ENCODE measurements around the gene HYAL3.

The HYAL3 gene

GRCh38 chr3:50327943-50328691, 28.9 kb upstream of the HYAL3 start, which contains the start of gene TUSC2:
TUSC2 (minus strand) TSS chr3:50328223; CDS start chr3:50328099, 124 bp downstream.
- DNase-seq = peak; percentile 98

- DNase-seq = no peak
Measured at GRCh38 chr3:50327129-50327528, 27.9 kb upstream of the HYAL3 start.

- DNase-seq = no peak
Measured at GRCh38 chr3:50326182-50326541, 27.0 kb upstream of the HYAL3 start.

- DNase-seq = no peak
Measured at GRCh38 chr3:50325497-50326181, 26.4 kb upstream of the HYAL3 start.

- DNase-seq = no peak
Measured at GRCh38 chr3:50325113-50325480, 25.9 kb upstream of the HYAL3 start.

GRCh38 chr3:50324351-50325112, 25.3 kb upstream of the HYAL3 start:
- DNase-seq = peak; percentile 71

- no peak for DNase-seq
Measured at GRCh38 chr3:50323614-50324199, 24.5 kb upstream of the HYAL3 start.

- no peak for DNase-seq
Measured at GRCh38 chr3:50323092-50323600, 23.9 kb upstream of the HYAL3 start.

GRCh38 chr3:50322386-50323091, 23.3 kb upstream of the HYAL3 start, which contains the start of gene HYAL2:
HYAL2 (minus strand) TSS chr3:50322745; CDS start chr3:50320489, 2,256 bp downstream.
- DNase-seq = no peak

GRCh38 chr3:50322115-50322385, 22.8 kb upstream of the HYAL3 start:
- no peak for DNase-seq

GRCh38 chr3:50321336-50322114, 22.3 kb upstream of the HYAL3 start:
- DNase-seq = peak; percentile 93

GRCh38 chr3:50320853-50321335, 21.7 kb upstream of the HYAL3 start:
- DNase-seq = peak; percentile 89

GRCh38 chr3:50319894-50320625, 20.9 kb upstream of the HYAL3 start:
- no peak for DNase-seq

GRCh38 chr3:50319181-50319893, 20.1 kb upstream of the HYAL3 start:
- DNase-seq = no peak

- no peak for DNase-seq
Measured at GRCh38 chr3:50318615-50319014, 19.4 kb upstream of the HYAL3 start.

- DNase-seq = no peak
Measured at GRCh38 chr3:50318163-50318562, 19.0 kb upstream of the HYAL3 start.

- no peak for DNase-seq
Measured at GRCh38 chr3:50317300-50317699, 18.1 kb upstream of the HYAL3 start.

GRCh38 chr3:50316657-50317242, 17.5 kb upstream of the HYAL3 start:
- no peak for DNase-seq

GRCh38 chr3:50314816-50315215, 15.6 kb upstream of the HYAL3 start:
- DNase-seq = no peak

- no peak for DNase-seq
Measured at GRCh38 chr3:50314342-50314741, 15.1 kb upstream of the HYAL3 start.
